Activated T-helper 17 cell treated with anti-CD3 and anti-CD28 coated beads, Interleukin-2, amount 50 U/mL, for 72 hours (primary cell): ENCODE results near the gene ENPP5. TPM values are rescaled to one million over a fixed set of nuclear protein-coding genes. Genes with fewer than 3 reads are reported as not detected.
"Not testable (repeated sequence)": the region's sequence is repeated elsewhere in the genome, so short reads cannot be mapped to it uniquely, and the experiment has no call there.

Source experiments
- ATAC-seq: fragments of 150-1000 bp; cut with Tn5 transposase; replicated peaks from 2 replicates; pipeline ENCODE4 v1.10.0; 2021; ENCODE audit warnings: mild to moderate bottlenecking, moderate library complexity
- H3K27ac Mint-ChIP-seq: one replicate; pipeline ENCODE4 v1.8.0; 2022; ENCODE audit warnings: mixed read lengths
- H3K27me3 Mint-ChIP-seq: one replicate; pipeline ENCODE4 v1.8.0; 2022; ENCODE audit warnings: mixed read lengths
- H3K36me3 Mint-ChIP-seq: one replicate; pipeline ENCODE4 v1.8.0; 2022; ENCODE audit warnings: low read depth, mild to moderate bottlenecking, mixed read lengths
- H3K4me1 Mint-ChIP-seq: one replicate; pipeline ENCODE4 v1.8.0; 2022; ENCODE audit warnings: mixed read lengths
- H3K4me3 Mint-ChIP-seq: one replicate; pipeline ENCODE4 v1.8.0; 2022; ENCODE audit warnings: mild to moderate bottlenecking, mixed read lengths
- H3K9me3 Mint-ChIP-seq: one replicate; pipeline ENCODE4 v1.8.0; 2022; ENCODE audit warnings: mixed read lengths
- total RNA-seq, 2 donors: library from RNA; stranded (reverse); gene quantifications; one replicate each; pipeline ENCODE4 v1.2.3, GENCODE V29; 2022

Gene ENPP5
- total RNA-seq, 2 donors from 2014 or later = 0.45 TPM; not detected in 1

GRCh38 chr6:46201702-46202101 lies 30.9 kb upstream of the ENPP5 start:
- peaks cover 26% of the 10 kb centered on the region for H3K27me3 Mint-ChIP-seq
- H3K4me1 Mint-ChIP-seq = no peaks in the 10 kb centered on the region
- H3K9me3 Mint-ChIP-seq = no peaks in the 10 kb centered on the region
- H3K27ac Mint-ChIP-seq = no peak overlapping the region
- H3K36me3 Mint-ChIP-seq = no peaks in the 10 kb centered on the region
- ATAC-seq = no peak
- no peak overlapping the region for H3K4me3 Mint-ChIP-seq

GRCh38 chr6:46199387-46199786 lies 28.6 kb upstream of the ENPP5 start:
- H3K9me3 Mint-ChIP-seq = no peaks in the 10 kb centered on the region
- no peak overlapping the region for H3K4me3 Mint-ChIP-seq
- H3K27me3 Mint-ChIP-seq = peaks cover 26% of the 10 kb centered on the region
- H3K36me3 Mint-ChIP-seq = no peaks in the 10 kb centered on the region
- no peak overlapping the region for H3K27ac Mint-ChIP-seq
- no peak for ATAC-seq
- no peaks in the 10 kb centered on the region for H3K4me1 Mint-ChIP-seq

- H3K27me3 Mint-ChIP-seq = peaks cover 15% of the 10 kb centered on the region
- H3K36me3 Mint-ChIP-seq = no peaks in the 10 kb centered on the region
- no peak overlapping the region for H3K27ac Mint-ChIP-seq
- no peak for ATAC-seq
- H3K9me3 Mint-ChIP-seq = no peaks in the 10 kb centered on the region
- no peak overlapping the region for H3K4me3 Mint-ChIP-seq
- H3K4me1 Mint-ChIP-seq = no peaks in the 10 kb centered on the region
These were observed 21.2 kb upstream of the ENPP5 start for GRCh38 chr6:46191961-46192360.

- Mint-ChIP-seq H3K4me3 (no peak overlapping the region), H3K36me3 (no peaks in the 10 kb centered on the region), H3K9me3 (no peaks in the 10 kb centered on the region), H3K4me1 (no peaks in the 10 kb centered on the region), H3K27me3 (peaks cover 18% of the 10 kb centered on the region), H3K27ac (no peak overlapping the region)
- no peak for ATAC-seq
These were observed 20.1 kb upstream of the ENPP5 start for GRCh38 chr6:46190889-46191288.

- H3K36me3 Mint-ChIP-seq = no peaks in the 10 kb centered on the region
- H3K4me1 Mint-ChIP-seq = no peaks in the 10 kb centered on the region
- no peak overlapping the region for H3K4me3 Mint-ChIP-seq
- ATAC-seq = no peak
- peaks cover 21% of the 10 kb centered on the region for H3K27me3 Mint-ChIP-seq
- H3K9me3 Mint-ChIP-seq = no peaks in the 10 kb centered on the region
- no peak overlapping the region for H3K27ac Mint-ChIP-seq
These were observed 18.9 kb upstream of the ENPP5 start for GRCh38 chr6:46189726-46190125.

GRCh38 chr6:46186583-46186982 lies 15.8 kb upstream of the ENPP5 start:
- Mint-ChIP-seq H3K9me3 (no peaks in the 10 kb centered on the region), H3K4me1 (no peaks in the 10 kb centered on the region), H3K27me3 (peaks cover 24% of the 10 kb centered on the region), H3K4me3 (no peak overlapping the region), H3K27ac (no peak overlapping the region), H3K36me3 (no peaks in the 10 kb centered on the region)
- ATAC-seq = no peak

DNA sequence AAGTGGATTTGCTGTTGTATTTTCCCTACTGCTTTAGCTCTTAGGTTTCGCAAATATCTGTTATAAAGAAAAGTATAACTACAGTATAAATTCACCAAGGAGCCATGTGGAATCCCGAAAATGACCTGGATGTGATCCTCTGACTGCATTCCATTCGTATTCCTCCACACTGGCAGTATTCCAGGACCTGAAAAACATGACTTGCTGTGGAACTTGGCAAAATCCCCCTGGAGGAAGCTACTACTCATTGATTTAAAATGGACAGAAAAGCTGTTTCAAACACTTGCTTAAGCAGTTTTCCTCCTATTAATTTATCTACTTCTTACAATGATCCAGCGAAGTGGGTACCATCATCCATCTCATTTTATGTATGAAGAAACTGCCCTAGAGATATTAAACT lies 13.3 kb upstream of the ENPP5 start:
- ATAC-seq = no peak
- no peaks in the 10 kb centered on the region for H3K36me3 Mint-ChIP-seq
- no peaks in the 10 kb centered on the region for H3K9me3 Mint-ChIP-seq
- no peak overlapping the region for H3K27ac Mint-ChIP-seq
- H3K4me3 Mint-ChIP-seq = no peak overlapping the region
- H3K27me3 Mint-ChIP-seq = peaks cover 24% of the 10 kb centered on the region
- no peaks in the 10 kb centered on the region for H3K4me1 Mint-ChIP-seq

GRCh38 chr6:46175976-46176375 lies 5.2 kb upstream of the ENPP5 start:
- no peak overlapping the region for H3K4me3 Mint-ChIP-seq
- no peaks in the 10 kb centered on the region for H3K36me3 Mint-ChIP-seq
- peaks cover 15% of the 10 kb centered on the region for H3K27me3 Mint-ChIP-seq
- no peak overlapping the region for H3K27ac Mint-ChIP-seq
- no peak for ATAC-seq
- H3K9me3 Mint-ChIP-seq = no peaks in the 10 kb centered on the region
- H3K4me1 Mint-ChIP-seq = no peaks in the 10 kb centered on the region

DNA sequence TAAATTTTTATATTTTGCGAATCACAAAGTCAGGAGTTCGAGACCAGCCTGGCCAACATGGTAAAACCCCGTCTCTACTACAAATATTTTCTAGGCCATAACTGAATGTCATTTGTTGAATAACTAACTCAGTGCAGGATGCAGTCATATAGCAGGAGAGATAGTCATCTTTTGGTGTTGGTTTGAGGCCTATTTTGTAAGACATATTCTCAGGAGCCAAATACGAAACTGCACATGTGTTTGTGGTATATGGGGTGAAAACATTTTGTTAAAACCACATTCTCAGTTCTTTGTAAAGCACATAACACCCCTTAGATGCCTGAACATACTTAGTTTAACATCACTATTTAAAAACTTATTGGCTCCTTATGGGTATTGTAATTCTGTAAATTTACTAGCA lies 4.7 kb upstream of the ENPP5 start:
- Mint-ChIP-seq H3K9me3 (no peaks in the 10 kb centered on the region), H3K4me3 (no peak overlapping the region), H3K36me3 (no peaks in the 10 kb centered on the region), H3K27ac (no peak overlapping the region), H3K27me3 (peaks cover 15% of the 10 kb centered on the region), H3K4me1 (no peaks in the 10 kb centered on the region)
- ATAC-seq = peak; percentile 76

DNA sequence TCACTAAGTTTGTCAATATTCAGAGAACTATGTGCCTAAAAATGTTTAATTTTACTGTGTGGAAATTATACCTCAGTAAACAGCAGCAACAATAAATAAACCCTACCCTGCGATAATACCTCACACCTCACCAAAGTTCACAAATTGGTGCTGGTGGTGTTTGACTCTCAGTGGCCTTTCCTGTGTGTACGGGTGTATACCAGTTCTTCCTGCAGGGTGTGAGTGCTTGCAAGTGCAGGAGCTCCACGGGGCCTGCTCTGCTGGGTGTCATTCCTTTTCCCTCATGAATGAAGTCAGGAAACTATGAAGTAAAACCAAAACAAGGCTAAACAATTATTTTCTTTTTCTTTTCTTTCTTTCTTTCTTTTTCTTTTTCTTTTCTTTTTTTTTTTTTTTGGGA lies 4.1 kb upstream of the ENPP5 start:
- peaks cover 20% of the 10 kb centered on the region for H3K27me3 Mint-ChIP-seq
- H3K36me3 Mint-ChIP-seq = no peaks in the 10 kb centered on the region
- H3K4me3 Mint-ChIP-seq = no peak overlapping the region
- H3K9me3 Mint-ChIP-seq = no peaks in the 10 kb centered on the region
- H3K4me1 Mint-ChIP-seq = no peaks in the 10 kb centered on the region
- no peak overlapping the region for H3K27ac Mint-ChIP-seq
- ATAC-seq = no peak

DNA sequence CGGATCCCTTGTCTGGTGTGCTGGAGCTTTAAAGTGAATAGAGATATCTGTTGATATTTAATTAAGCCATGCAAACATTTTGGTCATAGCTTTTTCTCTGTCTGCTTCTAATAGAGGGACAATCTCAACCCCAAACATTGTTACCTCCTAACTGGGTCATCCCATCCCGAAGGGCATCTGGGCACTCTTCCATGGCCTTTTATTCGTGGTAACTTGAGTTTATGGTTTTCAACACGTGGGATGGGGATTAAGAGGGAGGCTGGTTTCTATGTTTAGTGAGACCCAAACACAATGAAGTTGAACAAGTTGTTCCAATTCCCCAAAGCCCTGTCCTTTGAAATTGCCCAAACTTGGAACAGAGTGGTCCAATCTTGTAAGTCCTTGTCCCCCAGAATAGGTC lies 1.4 kb upstream of the ENPP5 start:
- H3K27ac Mint-ChIP-seq = no peak overlapping the region
- peaks cover 22% of the 10 kb centered on the region for H3K27me3 Mint-ChIP-seq
- no peaks in the 10 kb centered on the region for H3K4me1 Mint-ChIP-seq
- H3K4me3 Mint-ChIP-seq = peak overlapping the region; percentile 74
- H3K36me3 Mint-ChIP-seq = no peaks in the 10 kb centered on the region
- ATAC-seq = no peak
- H3K9me3 Mint-ChIP-seq = no peaks in the 10 kb centered on the region

- Mint-ChIP-seq H3K4me3 (no peak overlapping the region), H3K36me3 (no peaks in the 10 kb centered on the region), H3K9me3 (no peaks in the 10 kb centered on the region), H3K27me3 (peaks cover 17% of the 10 kb centered on the region), H3K27ac (no peak overlapping the region), H3K4me1 (no peaks in the 10 kb centered on the region)
- no peak for ATAC-seq
These were observed 10.7 kb downstream of the ENPP5 start for GRCh38 chr6:46160102-46160501.

- Mint-ChIP-seq H3K27me3 (peaks cover 17% of the 10 kb centered on the region), H3K27ac (no peak overlapping the region)
These were observed 11.6 kb downstream of the ENPP5 start for GRCh38 chr6:46159229-46159628.

DNA sequence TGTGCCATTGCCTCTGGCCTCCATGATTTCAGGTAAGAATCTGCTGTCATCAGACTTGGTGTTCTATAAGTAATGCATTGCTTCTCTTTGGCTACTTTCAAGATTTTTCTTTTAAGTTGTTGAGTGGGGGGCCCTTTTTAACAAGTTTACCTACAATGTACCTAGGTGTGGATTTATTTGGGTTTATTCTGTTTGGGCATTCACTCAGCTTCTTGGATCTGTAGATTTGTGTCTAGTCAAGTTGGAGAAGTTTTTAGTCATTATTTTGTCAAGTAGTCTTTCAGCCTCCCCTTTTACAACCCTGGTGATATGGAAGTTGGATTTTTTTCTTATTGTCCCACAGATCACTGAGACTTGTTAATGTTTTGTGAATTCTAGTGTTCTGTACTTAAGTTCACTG lies 14.1 kb downstream of the ENPP5 start:
- no peak for ATAC-seq
- no peak overlapping the region for H3K27ac Mint-ChIP-seq
- no peaks in the 10 kb centered on the region for H3K9me3 Mint-ChIP-seq
- H3K36me3 Mint-ChIP-seq = no peaks in the 10 kb centered on the region
- H3K27me3 Mint-ChIP-seq = peaks cover 17% of the 10 kb centered on the region
- H3K4me3 Mint-ChIP-seq = no peak overlapping the region
- no peaks in the 10 kb centered on the region for H3K4me1 Mint-ChIP-seq

More at GRCh38 chr6:46159229-46159628, 11.6 kb downstream of the ENPP5 start:
- no peaks in the 10 kb centered on the region for H3K36me3 Mint-ChIP-seq
- no peak for ATAC-seq
- H3K9me3 Mint-ChIP-seq = no peaks in the 10 kb centered on the region
- H3K4me3 Mint-ChIP-seq = no peak overlapping the region
- no peaks in the 10 kb centered on the region for H3K4me1 Mint-ChIP-seq

GRCh38 chr6:46149066-46149465 lies 21.7 kb downstream of the ENPP5 start:
- not testable (repeated sequence) for H3K4me1 Mint-ChIP-seq, H3K9me3 Mint-ChIP-seq, ATAC-seq, H3K36me3 Mint-ChIP-seq, H3K27me3 Mint-ChIP-seq, H3K27ac Mint-ChIP-seq, H3K4me3 Mint-ChIP-seq

- peak overlapping the region; percentile 33 for H3K27ac Mint-ChIP-seq
- ATAC-seq = no peak
- no peaks in the 10 kb centered on the region for H3K27me3 Mint-ChIP-seq
- peaks cover 26% of the 10 kb centered on the region for H3K36me3 Mint-ChIP-seq
- no peaks in the 10 kb centered on the region for H3K9me3 Mint-ChIP-seq
- no peaks in the 10 kb centered on the region for H3K4me1 Mint-ChIP-seq
- H3K4me3 Mint-ChIP-seq = no peak overlapping the region
These were observed 26.5 kb downstream of the ENPP5 start for GRCh38 chr6:46144270-46144669.
